GM18873 (cell line): ENCODE results near the gene MIDN.

Experiments
- ATAC-seq: cut with Tn5 transposase; IDR thresholded peaks from one replicate; pipeline ENCODE4 v1.9.1; 2021; ENCODE audit warnings: mild to moderate bottlenecking, moderate library complexity, moderate number of reproducible peaks; ENCODE audit not compliant: unreplicated experiment, low FRiP score

MIDN gene

DNA sequence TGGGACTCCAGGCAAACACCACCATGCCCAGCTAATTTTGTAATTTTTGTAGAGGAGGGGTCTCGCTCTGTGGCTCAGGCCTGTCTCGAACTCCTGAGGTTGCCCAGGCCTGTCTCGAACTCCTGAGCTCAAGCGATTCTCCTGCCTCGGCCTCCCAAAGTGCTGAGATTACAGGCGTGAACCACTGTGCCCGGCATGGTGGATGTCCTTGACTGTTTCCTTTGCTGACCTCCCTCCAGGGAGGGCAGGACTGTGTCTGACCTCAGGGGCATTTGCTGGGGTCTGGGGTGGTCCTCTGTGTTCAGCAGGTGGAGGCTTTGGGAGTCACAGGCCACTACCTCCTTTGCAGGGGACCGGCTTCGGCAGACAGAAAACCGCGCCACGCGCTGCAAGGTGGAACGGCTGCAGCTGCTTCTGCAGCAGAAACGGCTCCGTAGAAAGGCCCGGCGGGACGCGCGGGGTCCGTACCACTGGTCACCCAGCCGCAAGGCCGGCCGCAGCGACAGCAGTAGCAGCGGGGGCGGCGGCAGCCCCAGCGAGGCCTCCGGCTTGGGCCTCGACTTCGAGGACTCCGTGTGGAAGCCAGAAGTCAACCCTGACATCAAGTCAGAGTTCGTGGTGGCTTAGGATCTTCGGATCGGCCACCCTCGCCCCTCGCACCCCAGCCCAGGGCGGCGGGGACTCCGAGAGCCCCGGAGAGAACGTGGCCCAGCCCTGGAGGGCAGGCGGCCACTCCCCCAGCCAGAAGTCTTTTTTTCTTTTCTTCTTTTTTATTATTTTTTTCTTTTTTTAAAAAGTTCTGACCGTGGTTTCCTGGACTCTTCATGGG, 8.5 kb downstream of the MIDN start:
- ATAC-seq: no peak

- ATAC-seq: no peak
Observed at GRCh38 chr19:1257475-1258162, 9.2 kb downstream of the MIDN start.

- ATAC-seq: no peak
Observed at GRCh38 chr19:1258163-1258492, 9.7 kb downstream of the MIDN start.

DNA sequence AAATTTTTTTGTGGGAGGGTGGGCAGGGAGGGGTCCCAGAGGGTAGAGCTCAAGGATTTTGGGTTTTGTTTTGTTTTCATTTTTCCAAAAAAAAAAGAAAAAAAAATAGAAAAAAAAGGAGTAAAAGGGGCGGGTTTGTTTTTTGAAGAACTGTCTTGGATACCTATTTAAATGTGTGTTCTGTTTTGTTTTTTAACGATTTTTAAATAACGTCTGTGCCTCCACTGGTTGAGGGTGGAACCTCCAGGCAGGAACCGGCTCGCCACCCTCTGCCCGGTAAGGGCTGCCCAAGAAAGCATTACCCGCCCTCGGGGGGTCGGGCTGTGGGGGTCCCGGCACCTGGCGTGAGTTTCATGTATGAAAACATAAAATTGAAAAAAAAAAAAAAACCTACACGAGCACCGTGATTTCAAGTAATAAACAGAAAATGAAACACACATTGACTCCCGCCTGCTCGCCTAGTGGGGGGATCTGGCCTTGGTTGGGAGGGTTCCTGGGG, 10.4 kb downstream of the MIDN start:
- no peak for ATAC-seq

DNA sequence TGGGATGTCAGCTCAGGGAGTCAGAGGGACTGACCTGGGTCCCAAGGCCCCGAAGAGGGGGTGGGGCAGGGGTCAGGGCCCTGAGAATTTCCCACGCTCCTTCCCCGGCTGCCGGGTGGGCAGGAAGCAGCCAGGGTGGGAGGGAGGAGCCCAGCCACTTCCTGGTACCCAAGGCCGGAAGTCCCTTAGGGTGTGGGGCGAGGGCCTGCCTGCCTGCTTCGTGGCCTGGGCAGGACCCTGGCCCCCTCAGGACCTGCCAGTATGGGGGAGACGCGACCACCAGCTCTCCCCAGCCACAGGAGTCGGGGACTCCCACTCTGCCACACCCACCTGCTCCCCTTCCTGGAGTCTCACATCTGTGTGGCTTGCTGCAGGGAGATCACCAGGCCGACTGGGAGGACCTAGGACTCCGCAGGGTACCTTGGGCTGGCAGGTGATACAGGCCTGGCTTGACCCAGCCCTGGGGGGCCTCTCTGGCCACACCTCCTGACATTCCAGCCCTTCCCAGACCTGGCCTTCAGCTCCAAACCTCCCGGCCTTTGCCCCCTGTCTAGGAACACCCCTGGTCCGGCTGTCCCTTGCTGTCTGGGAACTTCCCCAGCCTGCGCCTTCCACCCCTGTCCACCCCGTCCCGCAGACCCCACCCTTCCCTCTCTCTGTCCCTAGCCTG, 11.0 kb downstream of the MIDN start:
- ATAC-seq: peak; percentile 27

GRCh38 chr19:1259876-1260748, 11.7 kb downstream of the MIDN start:
- ATAC-seq: peak; percentile 12

DNA sequence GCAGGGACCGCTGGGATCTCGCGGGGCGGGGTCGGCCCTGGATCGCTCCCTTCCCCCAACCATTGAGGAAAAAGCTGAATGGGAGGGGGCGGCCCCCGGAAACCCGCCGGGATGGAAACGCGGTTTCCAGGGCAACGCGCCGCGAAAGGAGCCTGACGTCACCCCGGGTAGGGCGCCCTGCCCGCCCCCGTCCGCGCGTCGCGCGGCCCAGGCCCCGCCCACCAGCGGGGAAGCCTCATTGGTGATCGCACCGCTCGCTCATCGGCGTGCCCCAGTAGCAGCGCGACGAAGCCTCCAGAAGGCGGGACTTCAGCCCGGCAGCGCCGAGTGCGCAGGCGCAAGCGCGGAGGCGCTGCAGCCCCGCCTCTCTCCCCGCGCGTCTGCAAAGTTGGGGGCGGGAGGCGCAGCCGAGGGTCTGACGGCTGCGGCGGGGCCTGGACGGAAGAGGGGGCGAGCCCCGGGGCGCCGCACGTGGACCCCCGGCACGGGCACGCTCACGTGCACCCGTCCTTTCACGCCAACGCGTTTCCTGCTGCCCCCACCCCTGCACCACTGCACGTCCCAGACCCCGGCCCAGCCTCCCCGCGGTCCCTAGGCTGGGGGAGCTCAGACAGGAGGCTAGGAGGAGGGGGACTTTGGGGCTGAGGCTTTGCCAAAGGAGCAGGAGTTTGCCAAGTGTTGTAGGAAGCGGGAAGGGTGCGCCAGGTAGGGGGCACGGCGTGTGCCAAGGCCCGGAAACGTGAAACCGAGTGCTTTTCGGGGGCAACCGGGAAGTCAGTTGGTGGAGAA, 12.6 kb downstream of the MIDN start:
- ATAC-seq: peak; percentile 36

DNA sequence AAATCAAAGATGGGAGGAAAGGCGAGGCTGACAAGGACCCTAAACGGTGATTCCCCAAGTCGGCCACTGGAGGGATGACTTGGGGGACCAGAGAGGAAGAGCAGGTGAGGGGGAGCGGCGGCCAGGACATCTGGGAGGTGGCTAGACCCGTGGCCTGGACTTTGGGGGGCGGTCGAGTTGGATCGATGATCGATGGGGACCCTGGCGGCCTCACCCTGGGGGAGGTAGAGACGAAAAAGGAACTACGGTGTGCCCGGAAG, 13.1 kb downstream of the MIDN start:
- ATAC-seq: no peak

GRCh38 chr19:1261798-1262622, 13.6 kb downstream of the MIDN start:
- ATAC-seq: no peak

DNA sequence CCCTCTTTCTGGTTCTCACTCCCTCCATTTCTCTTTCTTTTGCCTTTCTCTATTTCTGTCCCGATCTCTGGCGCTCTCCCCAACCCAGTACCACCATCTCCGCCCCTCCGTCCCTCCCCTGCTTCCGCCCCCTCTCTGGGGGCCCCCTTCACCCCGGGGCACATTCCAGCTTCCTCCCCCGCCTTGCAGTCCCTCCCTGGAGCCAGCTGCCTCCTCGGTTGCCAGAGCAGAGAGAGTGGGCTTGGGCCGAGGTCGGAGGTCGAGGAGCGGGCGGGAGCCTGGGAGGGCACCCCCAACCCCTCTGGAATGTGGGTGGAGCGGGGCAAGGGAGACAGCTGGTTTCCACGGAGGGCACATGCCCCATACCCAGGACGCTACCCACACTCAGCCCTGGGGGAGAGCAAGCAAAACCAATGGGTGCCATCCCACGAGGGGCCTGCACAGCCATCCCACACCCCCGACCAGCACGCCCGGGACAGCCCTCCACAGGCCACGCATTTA, 14.3 kb downstream of the MIDN start:
- ATAC-seq: no peak

DNA sequence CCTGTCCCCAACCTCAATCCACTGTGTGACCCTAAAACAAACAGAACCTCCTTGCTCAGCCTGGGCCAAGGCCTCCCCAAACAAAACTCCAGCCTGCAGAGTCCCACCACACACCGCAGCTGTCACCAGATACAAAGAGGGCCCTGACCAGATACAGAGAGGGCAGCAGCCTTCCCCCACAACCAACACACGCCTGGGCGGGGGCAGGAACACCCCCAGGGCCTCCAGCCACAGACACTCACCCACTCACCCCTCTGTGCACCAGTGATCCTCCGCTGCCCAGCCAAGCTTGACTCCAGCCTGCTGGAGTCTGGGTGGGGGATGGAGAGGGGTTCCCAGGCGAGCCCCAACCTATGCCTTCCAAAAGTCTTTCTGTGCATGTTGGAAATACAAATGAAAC, 14.8 kb downstream of the MIDN start:
- no peak for ATAC-seq

DNA sequence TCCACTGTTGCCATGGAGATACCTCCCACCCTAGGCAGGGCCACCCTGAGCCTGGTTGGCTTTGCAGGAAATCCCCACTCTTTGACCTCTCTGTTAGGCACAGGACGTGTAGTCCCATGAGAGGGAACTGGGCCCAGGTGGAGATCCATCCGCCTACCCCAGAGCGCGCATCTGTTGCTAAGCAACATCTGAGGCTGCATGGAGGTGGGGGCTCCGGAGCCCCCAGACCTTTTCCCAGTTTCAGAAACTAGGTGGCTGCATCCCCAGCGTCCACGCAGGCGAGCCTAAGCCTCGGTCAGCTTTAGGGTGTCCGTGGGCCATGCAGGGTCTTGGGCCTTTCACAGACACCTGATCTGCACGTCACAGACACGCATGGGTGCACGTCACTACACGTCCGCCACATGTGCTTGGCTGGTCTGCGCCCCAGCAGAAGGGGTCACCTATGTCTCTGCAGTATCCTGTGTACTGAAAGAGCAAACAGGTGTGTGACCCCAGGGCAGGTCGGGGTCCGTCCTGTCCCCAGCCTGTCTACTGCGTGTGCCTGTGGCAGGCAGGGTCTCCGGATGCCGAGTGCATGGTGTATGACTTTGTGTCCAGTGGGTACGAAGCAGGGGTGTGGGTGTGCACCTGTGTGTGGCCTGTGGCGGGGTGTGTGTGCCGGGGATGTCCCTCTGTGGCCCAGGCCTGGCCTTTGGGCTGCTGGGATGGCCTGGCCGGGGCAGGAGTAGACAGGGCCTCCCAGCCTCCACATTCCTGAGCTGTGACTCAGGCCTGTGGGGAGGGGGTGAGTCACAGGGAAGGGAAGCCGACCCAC, 16.6 kb downstream of the MIDN start:
- ATAC-seq: no peak

GRCh38 chr19:1265615-1266128, 17.3 kb downstream of the MIDN start:
- no peak for ATAC-seq

- ATAC-seq: peak; percentile 24
Observed at GRCh38 chr19:1266129-1266915, 17.9 kb downstream of the MIDN start.

DNA sequence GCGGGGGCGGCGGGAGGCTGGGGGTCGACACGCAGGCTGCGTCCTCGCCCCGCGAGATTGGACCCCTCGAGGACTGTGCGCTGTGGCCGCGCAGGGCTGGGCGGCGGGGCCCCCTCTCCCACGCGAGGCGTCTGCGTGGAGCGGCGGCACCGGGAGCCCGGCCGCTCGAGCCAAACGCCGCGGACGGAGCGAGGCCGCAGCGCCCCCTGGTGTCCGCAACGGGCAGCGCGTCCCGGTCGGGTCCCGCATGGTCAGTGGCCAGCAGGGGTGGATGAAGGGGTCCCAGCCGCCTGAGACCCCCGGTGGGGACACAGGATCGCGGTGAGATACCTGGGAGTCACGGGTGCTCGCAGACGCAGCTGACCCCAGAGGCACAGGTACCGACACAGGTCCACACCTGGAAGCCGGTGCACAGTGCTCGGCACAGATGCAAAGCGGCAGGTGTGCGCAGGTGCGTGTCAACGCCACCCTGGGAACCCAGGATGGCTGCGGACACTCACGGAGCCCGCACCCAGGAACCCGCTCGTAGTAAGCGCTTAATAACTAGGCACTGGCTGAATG, 18.6 kb downstream of the MIDN start:
- ATAC-seq: no peak

DNA sequence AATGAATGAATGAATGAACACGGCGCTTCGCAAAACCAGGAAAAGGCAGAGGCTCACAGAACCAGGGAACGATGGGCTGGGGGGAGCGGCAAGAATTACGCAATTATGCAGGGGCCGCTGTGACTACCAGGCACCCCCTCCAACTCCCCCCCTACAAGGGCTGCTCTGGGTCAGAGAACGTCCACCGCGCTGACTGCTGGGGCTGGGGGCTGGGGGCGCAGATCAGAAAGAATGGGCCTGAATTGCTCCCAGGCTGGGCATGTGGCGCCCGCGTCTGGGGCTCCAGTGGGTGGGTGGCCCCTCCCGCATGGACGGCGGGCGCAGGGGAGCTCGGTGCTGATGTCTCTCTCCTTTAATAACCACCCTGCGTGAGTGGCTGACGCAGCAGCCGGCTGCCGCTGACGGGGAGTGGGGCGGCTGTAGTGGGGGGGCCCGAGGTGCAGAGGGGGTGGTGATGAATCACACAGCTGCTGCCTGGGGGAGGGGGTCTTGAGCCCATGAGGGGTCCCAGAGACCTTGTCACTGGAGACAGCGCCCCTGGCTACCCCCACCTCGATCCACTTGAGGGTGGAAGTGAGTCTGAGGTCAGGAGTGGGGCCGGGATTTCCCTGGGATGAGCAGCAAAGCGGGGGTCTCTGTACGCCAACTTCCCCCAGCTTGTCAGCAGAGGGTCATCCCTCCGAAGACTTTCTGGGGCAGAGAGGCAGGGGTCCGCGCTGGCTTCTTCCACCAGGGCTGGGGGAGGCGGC, 19.3 kb downstream of the MIDN start:
- no peak for ATAC-seq
